ENCODE results near the gene MT2A. TPM values are rescaled to one million over a fixed set of nuclear protein-coding genes. Genes with fewer than 3 reads are reported as not detected.

Gene MT2A
- total and polyA plus RNA-seq, 2 of the 13 experiments (the other 11 are each of a cell fraction or from before 2014, with no cell fraction given), result 135 to 371 TPM

GRCh38 chr16:56633535-56633934, 25.2 kb downstream of the MT2A start:
- CTCF ChIA-PET (ENCODE audit: low intra/inter-chr PET ratio, low total read pairs), result no interaction called here
- Histone ChIP-seq H2AFZ (ENCODE audit: low read length) (no peak overlapping the region), H4K20me1 (ENCODE audit: insufficient read depth, low read length) (no peaks in the 10 kb centered on the region), H3K4me3 (replicated peaks in 1 of 3; ENCODE audit: insufficient read depth in 1 of 3, low read depth in 2 of 3, low read length in 3 of 3) (no peak overlapping the region), H3K9me3 (ENCODE audit: low read length) (no peaks in the 10 kb centered on the region), H3K36me3 (replicated peaks in 1 of 2; ENCODE audit: control insufficient read depth in 1 of 2, insufficient read depth in 2 of 2, low read length in 2 of 2) (no peaks in the 10 kb centered on the region), H3K27ac (ENCODE audit: extremely low read length, insufficient read depth, low read length) (no peak overlapping the region), H3K4me1 (ENCODE audit: insufficient read depth, low read length) (peaks cover 27% of the 10 kb centered on the region), H3K9ac (ENCODE audit: insufficient read depth, low read depth, low read length) (no peak overlapping the region), H3K4me2 (ENCODE audit: low read depth, low read length) (no peak overlapping the region), H3K79me2 (ENCODE audit: insufficient read depth, low read length) (no peaks in the 10 kb centered on the region), H3K27me3 (ENCODE audit: control insufficient read depth in 1 of 2, insufficient read depth in 2 of 2, low read length in 2 of 2) (peaks cover 10 to 93% of the 10 kb centered on the region in 2 experiments; a peak in 4 of 5 replicates)
- no TSS peak for BruUV-seq (replicated peaks)
- intact Hi-C loops (cut with micrococcal nuclease; ENCODE audit: unreplicated experiment) (no loop called here), in situ Hi-C loops (cut with HindIII; ENCODE audit: extremely low pct_ligation_motif_present, low pct_unique_long_range_greater_than_20kb) (no loop called here)
- TF ChIP-seq SMAD9 (CRISPR knock-in tag; IDR thresholded peaks at IDR 0.05) (no peak), ZNF296 (CRISPR knock-in tag; conservative IDR thresholded peaks at IDR 0.05) (no peak), BORCS8-MEF2B (CRISPR knock-in tag; IDR thresholded peaks at IDR 0.05) (no peak), FOXK2 (IDR thresholded peaks at IDR 0.05) (no peak), ATF5 (CRISPR knock-in tag; IDR thresholded peaks at IDR 0.05; ENCODE audit: low read depth) (no peak), YEATS2 (CRISPR knock-in tag; IDR thresholded peaks at IDR 0.05; ENCODE audit: borderline replicate concordance) (no peak), ZNF770 (CRISPR knock-in tag; IDR thresholded peaks at IDR 0.05) (no peak), HIVEP1 (CRISPR knock-in tag; IDR thresholded peaks at IDR 0.05) (no peak), HOXD1 (CRISPR knock-in tag; IDR thresholded peaks at IDR 0.05) (no peak), DMTF1 (CRISPR knock-in tag; IDR thresholded peaks at IDR 0.05) (no peak), ATF3 (CRISPR knock-in tag; IDR thresholded peaks at IDR 0.05) (no peak), TRIM22 (IDR thresholded peaks at IDR 0.05) (no peak)
- POLR2A ChIA-PET, result interaction anchor here (1.2 kb wide), 1 partner anchor 25 kb away, joined by 3 read pairs; the partner anchor contains the start of gene MT2A
- DNase-seq (ENCODE audit: low spot score), result no peak
- ATAC-seq, result no peak
- FAIRE-seq, result no peak
- WGBS (ENCODE audit: low lambda C conversion rate), result 36% methylated on average over 7 of the region's 7 CpGs
